CD14-positive monocyte (primary cell): ENCODE results near the gene PLAC1. TPM values are rescaled to one million over a fixed set of nuclear protein-coding genes. Genes with fewer than 3 reads are reported as not detected.

Source experiments
- DNase-seq, 3 donors: peaks; one replicate each; pipeline ENCODE4 v3.0.0-alpha.2; 2011 to 2022
- H2AFZ ChIP-seq: 2 replicates; pipeline ENCODE4 v1.6.0; 2012; ENCODE audit warnings: mild to moderate bottlenecking, low read depth, low read length, inconsistent platforms; ENCODE audit not compliant: insufficient read depth, poor library complexity, severe bottlenecking
- H3K27ac ChIP-seq, 2 donors: 1 replicate in 1 of 2; 2 replicates in 1 of 2; pipeline ENCODE4 v1.5.1; 2012 to 2013; ENCODE audit warnings: low read length in 2 of 2, control low read depth in 1 of 2, inconsistent platforms in 1 of 2, low read depth in 1 of 2, mild to moderate bottlenecking in 1 of 2
- H3K27me3 ChIP-seq, 2 donors: one replicate each; pipeline versions ENCODE4 v1.6.0 to v1.6.1; 2011 to 2013; ENCODE audit warnings: low read length in 2 of 2; ENCODE audit not compliant: control insufficient read depth in 2 of 2, insufficient read depth in 2 of 2
- H3K36me3 ChIP-seq, 2 donors: replicated peaks in 1 of 2; 1 replicate in 1 of 2; 2 replicates in 1 of 2; pipeline versions ENCODE4 v1.5.1 to v1.6.1; 2012 to 2013; ENCODE audit warnings: low read length in 2 of 2, control low read depth in 1 of 2, inconsistent platforms in 1 of 2, mild to moderate bottlenecking in 1 of 2; ENCODE audit not compliant: insufficient read depth in 2 of 2, control insufficient read depth in 1 of 2
- H3K4me1 ChIP-seq, 2 donors: 1 replicate in 1 of 2; 2 replicates in 1 of 2; pipeline versions ENCODE4 v1.5.1 to v1.6.1; 2012 to 2013; ENCODE audit warnings: low read length in 2 of 2, control low read depth in 1 of 2, inconsistent platforms in 1 of 2, mild to moderate bottlenecking in 1 of 2, moderate library complexity in 1 of 2; ENCODE audit not compliant: insufficient read depth in 2 of 2, control insufficient read depth in 1 of 2
- H3K4me2 ChIP-seq: replicated peaks from 2 replicates; pipeline ENCODE3; 2012; ENCODE audit warnings: low read length, moderate library complexity, mild to moderate bottlenecking; ENCODE audit not compliant: poor library complexity, severe bottlenecking; ENCODE audit errors: extremely low read depth
- H3K4me3 ChIP-seq, 3 experiments: fragments of 200-600 bp in 1 of 3; sonication (generic) in 1 of 3; replicated peaks in 1 of 3; 1 replicate in 2 of 3; 2 replicates in 1 of 3; pipeline ENCODE4 v1.5.1; 2011 to 2013; ENCODE audit warnings: low read length in 3 of 3, mild to moderate bottlenecking in 3 of 3, control low read depth in 2 of 3, low read depth in 2 of 3, inconsistent platforms in 1 of 3, moderate library complexity in 1 of 3
- H3K79me2 ChIP-seq: 2 replicates; pipeline ENCODE4 v1.6.0; 2012; ENCODE audit warnings: mild to moderate bottlenecking, control low read depth, inconsistent platforms, low read length, moderate library complexity; ENCODE audit not compliant: insufficient read depth
- H3K9ac ChIP-seq: 2 replicates; pipeline ENCODE4 v1.6.0; 2017; ENCODE audit warnings: low read length, mild to moderate bottlenecking; ENCODE audit not compliant: insufficient read depth, poor library complexity, severe bottlenecking
- H3K9me3 ChIP-seq, 2 donors: replicated peaks in 1 of 2; 1 replicate in 1 of 2; 2 replicates in 1 of 2; pipeline versions ENCODE4 v1.5.1 to v1.6.1; 2012 to 2013; ENCODE audit warnings: low read length in 2 of 2, control low read depth in 1 of 2; ENCODE audit not compliant: control insufficient read depth in 1 of 2, insufficient read depth in 1 of 2
- H4K20me1 ChIP-seq: 2 replicates; pipeline ENCODE4 v1.6.0; 2012; ENCODE audit warnings: mild to moderate bottlenecking, low read length, control low read depth, moderate library complexity; ENCODE audit not compliant: insufficient read depth
- H3K27ac Mint-ChIP-seq, 7 donors: one replicate each; pipeline ENCODE4 v1.8.0; 2020; ENCODE audit warnings: mild to moderate bottlenecking in 7 of 7, mixed read lengths in 7 of 7, moderate library complexity in 6 of 7, inconsistent platforms in 2 of 7
- H3K27me3 Mint-ChIP-seq, 3 donors: one replicate each; pipeline ENCODE4 v1.8.0; 2021 to 2022; ENCODE audit warnings: low read depth in 3 of 3, mild to moderate bottlenecking in 3 of 3, mixed read lengths in 3 of 3, moderate library complexity in 3 of 3, inconsistent platforms in 1 of 3
- H3K36me3 Mint-ChIP-seq, 2 donors: one replicate each; pipeline ENCODE4 v1.8.0; 2020; ENCODE audit warnings: mixed read lengths in 2 of 2, inconsistent platforms in 1 of 2, mild to moderate bottlenecking in 1 of 2
- H3K4me1 Mint-ChIP-seq: one replicate; pipeline ENCODE4 v1.8.0; 2020; ENCODE audit warnings: mild to moderate bottlenecking, mixed read lengths
- H3K4me3 Mint-ChIP-seq, 2 donors: one replicate each; pipeline ENCODE4 v1.8.0; 2020; ENCODE audit warnings: mild to moderate bottlenecking in 2 of 2, mixed read lengths in 2 of 2, moderate library complexity in 1 of 2
- H3K9me3 Mint-ChIP-seq, 7 donors: one replicate each; pipeline ENCODE4 v1.8.0; 2020 to 2022; ENCODE audit warnings: mixed read lengths in 7 of 7, mild to moderate bottlenecking in 6 of 7, moderate library complexity in 6 of 7, inconsistent platforms in 2 of 7
- CTCF ChIP-seq: fragments of 200-600 bp; IDR thresholded peaks from one replicate; pipeline ENCODE4 v1.8.0; 2022; ENCODE audit warnings: antibody characterized with exemption, mild to moderate bottlenecking
- WGBS: methylation state at CpG from one replicate; pipeline ENCODE4 v1.1.5; 2013; ENCODE audit warnings: missing lambda C conversion rate; ENCODE audit not compliant: insufficient coverage; 5-methylcytosine and 5-hydroxymethylcytosine counted together
- intact Hi-C, 2 donors: fragments of 100-400 bp; cut with micrococcal nuclease; formaldehyde crosslinking; loops; one replicate each; pipeline versions ENCODE4 v1.15.0 to v1.15.1; 2023
- polyA plus RNA-seq, 3 donors: library from polyadenylated mRNA; depleted of rRNA in 1 of 3; unstranded in 2 of 3; stranded (reverse) in 1 of 3; fragments of 300-500 nt in 2 of 3; fragments of >200 nt in 1 of 3; fragmentation: Illumina TruSeq in 2 of 3; gene quantifications; 1 replicate in 2 of 3; 2 replicates in 1 of 3; pipeline ENCODE4 v1.2.3, GENCODE V29; 2012 to 2021

The PLAC1 gene
- polyA plus RNA-seq, 3 donors = not detected

GRCh38 chrX:134558133-134558532 is 100.1 kb downstream of the PLAC1 start:
- peaks cover 0 to 4% of the 10 kb centered on the region in 2 donors for H3K27me3 ChIP-seq
- peaks cover 0 to 1% (median 0%) of the 10 kb centered on the region in 7 donors for H3K9me3 Mint-ChIP-seq
- no peak overlapping the region for H3K4me3 ChIP-seq
- H3K36me3 ChIP-seq = no peaks in the 10 kb centered on the region
- H3K27me3 Mint-ChIP-seq = peaks cover 6 to 12% (median 8%) of the 10 kb centered on the region in 3 donors
- no peaks in the 10 kb centered on the region for H3K36me3 Mint-ChIP-seq
- DNase-seq = no peak
- no peaks in the 10 kb centered on the region for H3K79me2 ChIP-seq
- H3K27ac ChIP-seq = no peak overlapping the region
- H3K27ac Mint-ChIP-seq = no peak overlapping the region
- H2AFZ ChIP-seq = no peak overlapping the region
- H3K4me2 ChIP-seq = no peak overlapping the region
- WGBS = 87% methylated on average over 2 of the region's 4 CpGs
- no peak overlapping the region for H3K4me3 Mint-ChIP-seq
- no peak for TF ChIP-seq CTCF
- H3K9ac ChIP-seq = no peak overlapping the region
- H3K4me1 Mint-ChIP-seq = peaks cover 16% of the 10 kb centered on the region
- intact Hi-C loops = no loop called here
- H4K20me1 ChIP-seq = no peaks in the 10 kb centered on the region
- no peaks in the 10 kb centered on the region for H3K9me3 ChIP-seq
- H3K4me1 ChIP-seq = peaks cover 0 to 10% of the 10 kb centered on the region in 2 donors

GRCh38 chrX:134554291-134554690 is 104.0 kb downstream of the PLAC1 start:
- WGBS = no CpG with 5 or more reads among the region's 8 CpGs

More at GRCh38 chrX:134554291-134554690, 104.0 kb downstream of the PLAC1 start:
- Histone ChIP-seq H2AFZ (no peak overlapping the region), H3K4me1 (peaks cover 20 to 21% of the 10 kb centered on the region in 2 donors), H3K79me2 (no peaks in the 10 kb centered on the region), H4K20me1 (no peaks in the 10 kb centered on the region), H3K27ac (no peak overlapping the region), H3K4me3 (peak overlapping the region in 1 of 3 experiments; percentile 38), H3K9me3 (peaks cover 0 to under 1% of the 10 kb centered on the region in 2 donors), H3K4me2 (peak overlapping the region; percentile 1), H3K27me3 (peaks cover 6 to 29% of the 10 kb centered on the region in 2 donors), H3K36me3 (no peaks in the 10 kb centered on the region), H3K9ac (no peak overlapping the region)
- H3K27ac Mint-ChIP-seq = peak overlapping the region in 1 of 7 donors; percentile 21
- H3K36me3 Mint-ChIP-seq = no peaks in the 10 kb centered on the region
- intact Hi-C loops = no loop called here
- H3K27me3 Mint-ChIP-seq = peaks cover 9 to 27% (median 24%) of the 10 kb centered on the region in 3 donors
- peak in 2 of 3 donors; percentile 5 to 10 for DNase-seq
- no peak for TF ChIP-seq CTCF
- peaks cover 33% of the 10 kb centered on the region for H3K4me1 Mint-ChIP-seq
- peak overlapping the region; percentile 68 to 80 for H3K4me3 Mint-ChIP-seq
- peaks cover 0 to 17% (median 5%) of the 10 kb centered on the region in 7 donors for H3K9me3 Mint-ChIP-seq
